IPS-NIHi7 (cell line): ENCODE measurements around the gene TTC6.
"Not testable (repeated sequence)": the region's sequence is repeated elsewhere in the genome, so short reads cannot be mapped to it uniquely, and the experiment has no call there.

Source experiments
- DNase-seq: peaks from one replicate; pipeline ENCODE4 v3.0.0; 2012; ENCODE audit warnings: mixed read lengths; ENCODE audit errors: extremely low spot score

The TTC6 gene

GRCh38 chr14:37594971-37595808 lies at the start of gene TTC6, which contains the start of gene FOXA1:
Gene TTC6 (plus strand): TSS chr14:37595629. CDS start chr14:37622065, 26,436 bp downstream.
Gene FOXA1 (minus strand): TSS chr14:37595249. CDS start chr14:37594972, 277 bp downstream.
- no peak for DNase-seq

- DNase-seq = peak; percentile 8
Measured at GRCh38 chr14:37546621-37547447, 48.6 kb upstream of the TTC6 start.

GRCh38 chr14:37550511-37550910 lies 44.9 kb upstream of the TTC6 start:
- no peak for DNase-seq

- DNase-seq = no peak
Measured at GRCh38 chr14:37551119-37551518, 44.3 kb upstream of the TTC6 start.

- no peak for DNase-seq
Measured at GRCh38 chr14:37553935-37554550, 41.4 kb upstream of the TTC6 start.

GRCh38 chr14:37555596-37555995 lies 39.8 kb upstream of the TTC6 start:
- not testable (repeated sequence) for DNase-seq

GRCh38 chr14:37558740-37559139 lies 36.7 kb upstream of the TTC6 start:
- no peak for DNase-seq

- DNase-seq = no peak
Measured at GRCh38 chr14:37559386-37559785, 36.0 kb upstream of the TTC6 start.

GRCh38 chr14:37563189-37563588 lies 32.2 kb upstream of the TTC6 start:
- DNase-seq = no peak

- no peak for DNase-seq
Measured at GRCh38 chr14:37565550-37565949, 29.9 kb upstream of the TTC6 start.

- no peak for DNase-seq
Measured at GRCh38 chr14:37566811-37567371, 28.5 kb upstream of the TTC6 start.

- no peak for DNase-seq
Measured at GRCh38 chr14:37569729-37570128, 25.7 kb upstream of the TTC6 start.

GRCh38 chr14:37571391-37571790 lies 24.0 kb upstream of the TTC6 start:
- DNase-seq = no peak

GRCh38 chr14:37573356-37573755 lies 22.1 kb upstream of the TTC6 start:
- DNase-seq = no peak

- no peak for DNase-seq
Measured at GRCh38 chr14:37579274-37579673, 16.2 kb upstream of the TTC6 start.

GRCh38 chr14:37580146-37580545 lies 15.3 kb upstream of the TTC6 start:
- DNase-seq = no peak

- DNase-seq = no peak
Measured at GRCh38 chr14:37583358-37584210, 11.8 kb upstream of the TTC6 start.

- DNase-seq = no peak
Measured at GRCh38 chr14:37584211-37585100, 11.0 kb upstream of the TTC6 start.

GRCh38 chr14:37585101-37585511 lies 10.3 kb upstream of the TTC6 start:
- no peak for DNase-seq
